Activated CD8-positive, alpha-beta memory T cell treated with anti-CD3 and anti-CD28 coated beads, Interleukin-2, amount 10 ng/mL, durations not matched to agents 7 days and 5 days (primary cell): ENCODE measurements around the gene AP1M1. TPM values are rescaled to one million over a fixed set of nuclear protein-coding genes. Genes with fewer than 3 reads are reported as not detected.
"Not testable (repeated sequence)": the region's sequence is repeated elsewhere in the genome, so short reads cannot be mapped to it uniquely, and the experiment has no call there.

Source experiments
- ATAC-seq: fragments of 150-1000 bp; cut with Tn5 transposase; one replicate; pipeline ENCODE4 v1.10.0; 2021; ENCODE audit warnings: moderate library complexity
- CTCF ChIA-PET: fragments of 350-600 bp; sonication (Branson Sonifier 250); formaldehyde crosslinking; loops from one replicate; lab custom pipeline; 2021; ENCODE audit warnings: antibody characterized with exemption; lab: Charles Lee
- DNase-seq: peaks from one replicate; pipeline ENCODE4 v3.0.0-alpha.2; 2020
- H3K27ac Mint-ChIP-seq: one replicate; pipeline ENCODE4 v1.8.0; 2021; ENCODE audit warnings: mild to moderate bottlenecking, mixed read lengths
- H3K27me3 Mint-ChIP-seq: one replicate; pipeline ENCODE4 v1.8.0; 2021; ENCODE audit warnings: mixed read lengths
- H3K36me3 Mint-ChIP-seq: one replicate; pipeline ENCODE4 v1.8.0; 2021; ENCODE audit warnings: mild to moderate bottlenecking, mixed read lengths
- H3K4me1 Mint-ChIP-seq: one replicate; pipeline ENCODE4 v1.8.0; 2021; ENCODE audit warnings: mixed read lengths
- H3K4me3 Mint-ChIP-seq: one replicate; pipeline ENCODE4 v1.8.0; 2021; ENCODE audit warnings: mild to moderate bottlenecking, moderate library complexity, mixed read lengths
- H3K9me3 Mint-ChIP-seq: one replicate; pipeline ENCODE4 v1.8.0; 2022; ENCODE audit warnings: low read depth, mixed read lengths
- total RNA-seq, 2 experiments: library from RNA; stranded (reverse); gene quantifications; one replicate each; pipeline ENCODE4 v1.2.3, GENCODE V29; 2021

The AP1M1 gene
- total RNA-seq, 2 experiments from 2014 or later = 144 to 154 TPM

- Mint-ChIP-seq H3K9me3 (no peaks in the 10 kb centered on the region), H3K27me3 (no peaks in the 10 kb centered on the region), H3K27ac (no peak overlapping the region), H3K36me3 (peaks cover 3% of the 10 kb centered on the region), H3K4me1 (peaks cover 20% of the 10 kb centered on the region), H3K4me3 (no peak overlapping the region)
- no peak for ATAC-seq
- CTCF ChIA-PET = no interaction called here
- DNase-seq = no peak
Measured at GRCh38 chr19:16166417-16166816, 31.3 kb upstream of the AP1M1 start.

- H3K4me3 Mint-ChIP-seq = no peak overlapping the region
- peaks cover 15% of the 10 kb centered on the region for H3K4me1 Mint-ChIP-seq
- H3K27me3 Mint-ChIP-seq = no peaks in the 10 kb centered on the region
- DNase-seq (no peak), ATAC-seq (no peak)
- H3K9me3 Mint-ChIP-seq = no peaks in the 10 kb centered on the region
- peaks cover 3% of the 10 kb centered on the region for H3K36me3 Mint-ChIP-seq
- H3K27ac Mint-ChIP-seq = no peak overlapping the region
- CTCF ChIA-PET = interaction anchor here (1.0 kb wide), 1 partner anchor 536 kb away, joined by 3 read pairs; no protein-coding TSS in a partner anchor
Measured at GRCh38 chr19:16167055-16167454, 30.7 kb upstream of the AP1M1 start.

- peak overlapping the region; percentile 75 for H3K27ac Mint-ChIP-seq
- DNase-seq (no peak), ATAC-seq (peak; percentile 45)
Measured at GRCh38 chr19:16168465-16169081, 29.1 kb upstream of the AP1M1 start.

GRCh38 chr19:16170134-16170533, 27.6 kb upstream of the AP1M1 start:
- H3K4me3 Mint-ChIP-seq = no peak overlapping the region

More at GRCh38 chr19:16168465-16169081, 29.1 kb upstream of the AP1M1 start:
- no peaks in the 10 kb centered on the region for H3K9me3 Mint-ChIP-seq
- H3K4me1 Mint-ChIP-seq = peaks cover 25% of the 10 kb centered on the region
- H3K4me3 Mint-ChIP-seq = no peak overlapping the region
- no peaks in the 10 kb centered on the region for H3K27me3 Mint-ChIP-seq
- CTCF ChIA-PET = interaction anchor here (0.8 to 3.4 kb wide), 6 partner anchors 9 to 127 kb away, joined by 3 to 12 read pairs (median 4); partner anchors contain the start of genes FAM32A and HSH2D
- peaks cover 3% of the 10 kb centered on the region for H3K36me3 Mint-ChIP-seq

GRCh38 chr19:16175954-16176353, 21.8 kb upstream of the AP1M1 start:
- H3K4me3 Mint-ChIP-seq = no peak overlapping the region
- ATAC-seq (no peak), DNase-seq (no peak)
- peaks cover 11% of the 10 kb centered on the region for H3K4me1 Mint-ChIP-seq
- CTCF ChIA-PET = interaction anchor here (1.0 to 1.4 kb wide), 5 partner anchors 9 to 134 kb away, joined by 3 to 5 read pairs (median 3); partner anchors contain the start of genes FAM32A and RAB8A
- H3K27me3 Mint-ChIP-seq = peaks cover 6% of the 10 kb centered on the region
- no peak overlapping the region for H3K27ac Mint-ChIP-seq
- H3K36me3 Mint-ChIP-seq = no peaks in the 10 kb centered on the region
- H3K9me3 Mint-ChIP-seq = peaks cover 2% of the 10 kb centered on the region

More at GRCh38 chr19:16170134-16170533, 27.6 kb upstream of the AP1M1 start:
- Mint-ChIP-seq H3K27ac (no peak overlapping the region), H3K27me3 (no peaks in the 10 kb centered on the region), H3K9me3 (no peaks in the 10 kb centered on the region), H3K4me1 (peaks cover 26% of the 10 kb centered on the region), H3K36me3 (peaks cover 3% of the 10 kb centered on the region)
- DNase-seq (no peak), ATAC-seq (no peak)
- CTCF ChIA-PET = interaction anchor here (3.4 kb wide), 1 partner anchor 15 kb away, joined by 12 read pairs; the partner anchor contains the start of gene FAM32A

GRCh38 chr19:16178866-16179265, 18.8 kb upstream of the AP1M1 start:
- H3K9me3 Mint-ChIP-seq, H3K4me1 Mint-ChIP-seq, DNase-seq, H3K27ac Mint-ChIP-seq, ATAC-seq, H3K4me3 Mint-ChIP-seq, H3K36me3 Mint-ChIP-seq, H3K27me3 Mint-ChIP-seq: not testable (repeated sequence)
- CTCF ChIA-PET = interaction anchor here (1.0 to 3.9 kb wide), 3 partner anchors 113 to 549 kb away, joined by 3 to 36 read pairs (median 3); no protein-coding TSS in a partner anchor

- H3K27me3 Mint-ChIP-seq = peaks cover 6% of the 10 kb centered on the region
Measured at GRCh38 chr19:16180611-16181010, 17.1 kb upstream of the AP1M1 start.

GRCh38 chr19:16184665-16185122, 13.0 kb upstream of the AP1M1 start:
- Mint-ChIP-seq H3K27ac (peak overlapping the region; percentile 96), H3K9me3 (no peaks in the 10 kb centered on the region), H3K4me3 (peak overlapping the region; percentile 97), H3K27me3 (peaks cover 3% of the 10 kb centered on the region), H3K4me1 (peaks cover 38% of the 10 kb centered on the region), H3K36me3 (peaks cover 19% of the 10 kb centered on the region)
- DNase-seq (peak; percentile 48), ATAC-seq (no peak)
- CTCF ChIA-PET = interaction anchor here (0.8 to 3.8 kb wide), 31 partner anchors 10 to 207 kb away, joined by 3 to 37 read pairs (median 5); partner anchors contain the start of genes AP1M1, RAB8A and TPM4

More at GRCh38 chr19:16180611-16181010, 17.1 kb upstream of the AP1M1 start:
- H3K36me3 Mint-ChIP-seq = peaks cover 5% of the 10 kb centered on the region
- no peak for ATAC-seq
- DNase-seq = no peak
- no peak overlapping the region for H3K27ac Mint-ChIP-seq
- H3K9me3 Mint-ChIP-seq = peaks cover 2% of the 10 kb centered on the region
- CTCF ChIA-PET = interaction anchor here (0.7 to 3.9 kb wide), 9 partner anchors 13 to 139 kb away, joined by 3 to 36 read pairs (median 3); partner anchors contain the start of gene HSH2D
- H3K4me1 Mint-ChIP-seq = peaks cover 18% of the 10 kb centered on the region
- H3K4me3 Mint-ChIP-seq = no peak overlapping the region

- Mint-ChIP-seq H3K27ac (peak within 1 kb of the TSS; percentile 96), H3K27me3 (no peaks in the 10 kb centered on the region), H3K36me3 (peaks cover 22% of the 10 kb centered on the region), H3K4me1 (peaks cover 38% of the 10 kb centered on the region), H3K9me3 (no peaks in the 10 kb centered on the region), H3K4me3 (peak within 1 kb of the TSS; percentile 97)
- CTCF ChIA-PET = interaction anchor here (0.8 to 3.8 kb wide), 34 partner anchors 9 to 556 kb away, joined by 3 to 37 read pairs (median 4); partner anchors contain the start of genes AP1M1, RAB8A and TPM4
- ATAC-seq = peak; percentile 97
- DNase-seq = peak; percentile 100
Measured at GRCh38 chr19:16185123-16185767, 12.5 kb upstream of the AP1M1 start, which contains the start of gene FAM32A. Gene FAM32A (plus strand): TSS chr19:16185410. CDS start chr19:16185443, 33 bp downstream.

- Mint-ChIP-seq H3K4me1 (peaks cover 38% of the 10 kb centered on the region), H3K27ac (peak overlapping the region; percentile 96), H3K27me3 (no peaks in the 10 kb centered on the region), H3K4me3 (peak overlapping the region; percentile 97), H3K9me3 (no peaks in the 10 kb centered on the region), H3K36me3 (peaks cover 25% of the 10 kb centered on the region)
- DNase-seq = peak; percentile 75
- peak; percentile 32 for ATAC-seq
- CTCF ChIA-PET = interaction anchor here (0.6 to 3.8 kb wide), 32 partner anchors 9 to 556 kb away, joined by 3 to 37 read pairs (median 4); partner anchors contain the start of genes AP1M1, RAB8A and TPM4
Measured at GRCh38 chr19:16185768-16186123, 12.0 kb upstream of the AP1M1 start.

- Mint-ChIP-seq H3K27me3 (no peaks in the 10 kb centered on the region), H3K9me3 (no peaks in the 10 kb centered on the region), H3K4me3 (no peak overlapping the region), H3K36me3 (peaks cover 39% of the 10 kb centered on the region), H3K27ac (no peak overlapping the region), H3K4me1 (peaks cover 29% of the 10 kb centered on the region)
- DNase-seq = no peak
- no peak for ATAC-seq
- CTCF ChIA-PET = interaction anchor here (0.6 to 3.8 kb wide), 5 partner anchors 9 to 198 kb away, joined by 3 to 22 read pairs (median 3); partner anchors contain the start of genes AP1M1 and RAB8A
Measured at GRCh38 chr19:16188521-16188920, 9.2 kb upstream of the AP1M1 start.

- H3K27me3 Mint-ChIP-seq = no peaks in the 10 kb centered on the region
- peaks cover 42% of the 10 kb centered on the region for H3K36me3 Mint-ChIP-seq
- no peak for ATAC-seq
- CTCF ChIA-PET = interaction anchor here (1.6 kb wide), 1 partner anchor 46 kb away, joined by 3 read pairs; no protein-coding TSS in a partner anchor
- no peak overlapping the region for H3K27ac Mint-ChIP-seq
- H3K4me3 Mint-ChIP-seq = no peak overlapping the region
- H3K4me1 Mint-ChIP-seq = peaks cover 24% of the 10 kb centered on the region
- no peaks in the 10 kb centered on the region for H3K9me3 Mint-ChIP-seq
- DNase-seq = no peak
Measured at GRCh38 chr19:16190198-16190597, 7.5 kb upstream of the AP1M1 start.

GRCh38 chr19:16190736-16191135, 7.0 kb upstream of the AP1M1 start:
- no peak for DNase-seq
- CTCF ChIA-PET = no interaction called here
- Mint-ChIP-seq H3K27me3 (no peaks in the 10 kb centered on the region), H3K9me3 (no peaks in the 10 kb centered on the region), H3K4me1 (peaks cover 20% of the 10 kb centered on the region), H3K4me3 (no peak overlapping the region), H3K36me3 (peaks cover 38% of the 10 kb centered on the region), H3K27ac (no peak overlapping the region)
- ATAC-seq = no peak
